SU-DHL-6 (cell line): ENCODE data around the gene PTTG1.
"Not testable (repeated sequence)": the region's sequence is repeated elsewhere in the genome, so short reads cannot be mapped to it uniquely, and the experiment has no call there.

Experiments
- H2AFZ ChIP-seq: fragments of 200-600 bp; sonication (generic); 2 replicates; pipeline ENCODE4 v1.6.1; 2014; ENCODE audit warnings: low read depth, mild to moderate bottlenecking, moderate library complexity, mixed read lengths, antibody characterized with exemption, low read length; ENCODE audit not compliant: severe bottlenecking
- H3F3A ChIP-seq: fragments of 200-600 bp; shearing (Covaris generic); 2 replicates; pipeline ENCODE4 v1.6.0; 2016; ENCODE audit warnings: antibody characterized with exemption, mild to moderate bottlenecking; ENCODE audit not compliant: insufficient read depth
- H3K27ac ChIP-seq: fragments of 200-600 bp; sonication (generic); 2 replicates; pipeline ENCODE4 v1.5.1; 2016; ENCODE audit warnings: low read depth, mild to moderate bottlenecking, low read length, moderate library complexity, mixed read lengths
- H3K27me3 ChIP-seq: fragments of 200-600 bp; sonication (generic), shearing (Covaris generic); 2 replicates; pipeline ENCODE4 v1.6.0; 2014; ENCODE audit warnings: mild to moderate bottlenecking, low read length
- H3K36me3 ChIP-seq: fragments of 200-600 bp; sonication (generic); 2 replicates; pipeline ENCODE4 v1.6.1; 2014; ENCODE audit warnings: mild to moderate bottlenecking, low read length, mixed read lengths
- H3K4me2 ChIP-seq: fragments of 300-600, 200-600 bp; shearing (Covaris generic), sonication (generic); 2 replicates; pipeline ENCODE4 v1.6.0; 2014; ENCODE audit warnings: low read length, low read depth, mild to moderate bottlenecking; ENCODE audit not compliant: poor library complexity, severe bottlenecking
- H3K4me3 ChIP-seq: fragments of 200-600 bp; sonication (generic); 2 replicates; pipeline ENCODE4 v1.5.1; 2014; ENCODE audit warnings: antibody characterized with exemption, low read length, mild to moderate bottlenecking, mixed read lengths; ENCODE audit not compliant: insufficient read depth, poor library complexity, severe bottlenecking
- H3K79me2 ChIP-seq: fragments of 200-600 bp; sonication (generic); 2 replicates; pipeline ENCODE4 v1.6.1; 2014; ENCODE audit warnings: mild to moderate bottlenecking, low read length, moderate library complexity; ENCODE audit not compliant: insufficient read depth
- H3K9ac ChIP-seq: fragments of 200-600 bp; sonication (generic); 2 replicates; pipeline ENCODE4 v1.7.0; 2014; ENCODE audit warnings: mild to moderate bottlenecking, low read length
- H3K9me2 ChIP-seq: fragments of 200-600 bp; sonication (generic); replicated peaks from 2 replicates; pipeline ENCODE4 v1.6.1; 2014; ENCODE audit warnings: low read length; ENCODE audit not compliant: insufficient read depth
- H3K9me3 ChIP-seq: fragments of 200-600 bp; sonication (generic); 2 replicates; pipeline ENCODE4 v1.6.1; 2014; ENCODE audit warnings: low read length, mixed read lengths; ENCODE audit not compliant: insufficient read depth
- H4K20me1 ChIP-seq: fragments of 200-600 bp; sonication (generic); 2 replicates; pipeline ENCODE4 v1.6.1; 2014; ENCODE audit warnings: low read depth, mild to moderate bottlenecking, antibody characterized with exemption, low read length, moderate library complexity, mixed read lengths
- EZH2phosphoT487 ChIP-seq: fragments of 200-600 bp; sonication (generic), shearing (Covaris generic); conservative IDR thresholded peaks from 2 replicates; pipeline ENCODE4 v1.6.1; 2018; ENCODE audit warnings: mild to moderate bottlenecking, antibody characterized with exemption, low read length, moderate library complexity, mixed read lengths
- TF ChIP-seq, protein P1 (sequence below): fragments of 200-600 bp; sonication (generic); IDR thresholded peaks from one replicate; pipeline ENCODE4 v1.5.1; 2017; ENCODE audit warnings: antibody characterized with exemption, mild to moderate bottlenecking, low read length, moderate library complexity; ENCODE audit not compliant: insufficient read depth, poor library complexity, severe bottlenecking

PTTG1 gene

DNA sequence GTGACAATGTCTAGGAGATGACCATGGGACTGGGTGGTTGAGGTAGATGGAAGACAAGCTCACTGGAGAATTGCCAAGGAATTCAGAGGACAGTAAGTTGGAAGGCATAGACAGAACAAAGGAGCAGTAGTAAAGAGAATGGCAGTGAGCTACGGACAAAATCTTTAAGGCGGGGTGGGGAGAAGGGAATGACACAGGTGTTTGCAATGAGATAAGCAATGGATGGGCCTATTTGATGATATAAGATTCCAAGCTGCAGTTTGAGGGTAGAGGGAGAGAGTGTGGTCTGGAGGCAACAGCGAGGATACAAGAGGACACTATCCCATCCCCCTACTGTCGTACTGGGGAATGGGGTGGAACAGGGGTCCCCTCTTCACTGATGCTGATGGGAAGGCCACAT lies 14.4 kb downstream of the PTTG1 start:
- H3K27ac ChIP-seq, result no peak overlapping the region
- H4K20me1 ChIP-seq, result no peaks in the 10 kb centered on the region
- no peak overlapping the region for H2AFZ ChIP-seq
- no peaks in the 10 kb centered on the region for H3K36me3 ChIP-seq
- no peaks in the 10 kb centered on the region for H3K79me2 ChIP-seq
- H3K27me3 ChIP-seq, result no peaks in the 10 kb centered on the region
- no peak overlapping the region for H3K4me2 ChIP-seq
- TF ChIP-seq, protein P1, sequence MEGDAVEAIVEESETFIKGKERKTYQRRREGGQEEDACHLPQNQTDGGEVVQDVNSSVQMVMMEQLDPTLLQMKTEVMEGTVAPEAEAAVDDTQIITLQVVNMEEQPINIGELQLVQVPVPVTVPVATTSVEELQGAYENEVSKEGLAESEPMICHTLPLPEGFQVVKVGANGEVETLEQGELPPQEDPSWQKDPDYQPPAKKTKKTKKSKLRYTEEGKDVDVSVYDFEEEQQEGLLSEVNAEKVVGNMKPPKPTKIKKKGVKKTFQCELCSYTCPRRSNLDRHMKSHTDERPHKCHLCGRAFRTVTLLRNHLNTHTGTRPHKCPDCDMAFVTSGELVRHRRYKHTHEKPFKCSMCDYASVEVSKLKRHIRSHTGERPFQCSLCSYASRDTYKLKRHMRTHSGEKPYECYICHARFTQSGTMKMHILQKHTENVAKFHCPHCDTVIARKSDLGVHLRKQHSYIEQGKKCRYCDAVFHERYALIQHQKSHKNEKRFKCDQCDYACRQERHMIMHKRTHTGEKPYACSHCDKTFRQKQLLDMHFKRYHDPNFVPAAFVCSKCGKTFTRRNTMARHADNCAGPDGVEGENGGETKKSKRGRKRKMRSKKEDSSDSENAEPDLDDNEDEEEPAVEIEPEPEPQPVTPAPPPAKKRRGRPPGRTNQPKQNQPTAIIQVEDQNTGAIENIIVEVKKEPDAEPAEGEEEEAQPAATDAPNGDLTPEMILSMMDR, result no peak
- no peak for TF ChIP-seq EZH2phosphoT487
- H3K4me3 ChIP-seq, result no peak overlapping the region
- H3K9ac ChIP-seq, result no peak overlapping the region
- 0 out of 2 replicates have a peak, but pooled peaks cover under 1% of the 10 kb centered on the region for H3F3A ChIP-seq
- H3K9me3 ChIP-seq, result no peaks in the 10 kb centered on the region
- no peaks in the 10 kb centered on the region for H3K9me2 ChIP-seq

DNA sequence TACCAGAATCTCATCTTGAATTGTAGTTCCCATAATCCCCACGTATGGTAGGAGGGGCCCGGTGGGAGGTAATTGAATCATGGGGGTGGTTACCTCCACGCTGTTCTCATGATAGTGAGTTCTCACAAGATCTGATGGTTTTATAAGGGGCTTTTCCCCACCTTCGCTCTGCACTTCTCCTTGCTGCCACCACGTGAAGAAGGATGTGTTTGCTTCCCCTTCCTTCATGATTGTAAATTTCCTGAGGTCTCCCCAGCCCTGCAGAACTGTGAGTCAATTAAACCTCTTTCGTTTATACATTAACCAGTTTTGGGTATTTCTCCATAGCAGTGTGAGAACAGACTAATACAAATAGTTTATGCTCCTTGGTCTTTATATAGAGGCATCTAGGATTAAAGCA lies 15.0 kb downstream of the PTTG1 start:
- H3K4me3 ChIP-seq, H3K9ac ChIP-seq, H3F3A ChIP-seq, H2AFZ ChIP-seq, H3K9me2 ChIP-seq, H3K36me3 ChIP-seq, H3K9me3 ChIP-seq, H3K27me3 ChIP-seq, H3K79me2 ChIP-seq, H4K20me1 ChIP-seq, H3K27ac ChIP-seq, H3K4me2 ChIP-seq: not testable (repeated sequence)

DNA sequence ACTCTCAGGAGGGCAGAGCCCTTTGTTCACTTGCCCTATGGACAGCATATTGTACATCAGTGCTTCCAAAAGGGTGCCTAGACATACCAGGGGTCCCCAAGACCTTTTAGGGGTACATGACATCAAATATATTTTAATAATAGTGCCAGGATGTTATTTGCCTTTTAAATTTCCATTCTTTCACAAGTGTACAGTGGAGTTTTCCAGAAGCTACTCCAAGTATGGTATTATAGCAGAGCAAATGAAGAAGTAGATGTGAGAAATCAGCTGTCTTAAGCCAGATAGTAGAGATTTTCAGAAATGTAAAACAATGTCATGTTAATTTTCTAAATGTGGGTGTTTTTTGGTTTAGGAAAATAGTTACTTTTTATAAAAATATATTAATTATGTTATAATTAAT lies 15.6 kb downstream of the PTTG1 start:
- no peaks in the 10 kb centered on the region for H3K79me2 ChIP-seq
- H3K9ac ChIP-seq, result no peak overlapping the region
- no peaks in the 10 kb centered on the region for H3K27me3 ChIP-seq
- H3K36me3 ChIP-seq, result no peaks in the 10 kb centered on the region
- no peaks in the 10 kb centered on the region for H3K9me2 ChIP-seq
- no peaks in the 10 kb centered on the region for H4K20me1 ChIP-seq
- no peak for TF ChIP-seq EZH2phosphoT487
- TF ChIP-seq, protein P1, result no peak
- H3K27ac ChIP-seq, result no peak overlapping the region
- no peaks in the 10 kb centered on the region for H3K9me3 ChIP-seq
- no peak overlapping the region for H2AFZ ChIP-seq
- no peak overlapping the region for H3K4me2 ChIP-seq
- no peaks in the 10 kb centered on the region for H3F3A ChIP-seq
- no peak overlapping the region for H3K4me3 ChIP-seq

DNA sequence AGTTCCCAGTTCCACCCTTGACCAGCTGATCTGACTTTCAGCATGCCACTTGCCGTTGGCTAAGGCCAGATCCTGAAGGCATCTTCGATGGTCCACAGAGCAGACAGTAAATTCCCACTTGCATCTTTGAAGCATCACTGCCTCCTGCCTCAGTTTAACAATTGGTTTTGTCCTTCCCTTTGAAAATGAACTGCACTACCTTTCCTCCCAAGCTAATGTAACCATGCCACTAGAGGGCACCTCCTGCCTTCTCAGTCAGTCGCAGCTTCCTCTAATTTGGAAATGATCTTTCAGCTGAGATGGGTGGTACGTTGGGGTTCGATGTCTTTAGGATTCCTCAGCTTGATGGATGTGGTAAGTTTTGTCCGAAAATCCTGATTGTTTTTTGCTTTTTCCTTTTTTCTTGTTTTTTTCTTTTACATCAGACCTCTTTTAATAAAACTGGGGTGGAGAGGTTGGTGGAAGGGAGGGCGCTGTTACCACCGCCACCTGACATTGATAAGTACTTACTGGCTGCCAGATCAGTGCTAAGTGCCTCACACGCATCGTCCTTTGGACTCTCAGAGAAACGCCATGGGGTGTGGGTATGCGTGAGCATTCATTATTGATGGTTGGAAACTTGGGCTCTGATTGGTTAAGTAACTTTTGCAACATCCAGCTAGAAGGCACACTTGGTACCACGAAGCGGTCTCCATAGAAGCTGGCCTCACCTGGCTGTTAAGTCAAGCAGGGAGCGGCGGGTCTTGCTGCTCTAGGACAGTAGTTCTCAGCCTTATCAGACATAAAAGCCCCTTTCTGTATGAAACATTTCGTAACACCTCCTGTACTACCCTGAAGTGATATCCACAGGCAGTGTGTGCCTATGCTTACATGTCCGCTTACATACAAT lies 16.9 kb downstream of the PTTG1 start:
- peak overlapping the region; percentile 43 for H3K9ac ChIP-seq
- H3F3A ChIP-seq, result no peaks in the 10 kb centered on the region
- no peaks in the 10 kb centered on the region for H3K9me3 ChIP-seq
- no peaks in the 10 kb centered on the region for H3K27me3 ChIP-seq
- H3K27ac ChIP-seq, result peak overlapping the region; percentile 49
- no peaks in the 10 kb centered on the region for H3K36me3 ChIP-seq
- H4K20me1 ChIP-seq, result no peaks in the 10 kb centered on the region
- peak overlapping the region; percentile 50 for H3K4me3 ChIP-seq
- peak overlapping the region; percentile 92 for H2AFZ ChIP-seq
- TF ChIP-seq, protein P1, result peak; percentile 87
- no peak for TF ChIP-seq EZH2phosphoT487
- H3K4me2 ChIP-seq, result peak overlapping the region; percentile 91
- H3K9me2 ChIP-seq, result no peaks in the 10 kb centered on the region
- no peaks in the 10 kb centered on the region for H3K79me2 ChIP-seq
